Fibroblast of villous mesenchyme (primary cell): ENCODE results near the gene SAMD13. TPM values are rescaled to one million over a fixed set of nuclear protein-coding genes. Genes with fewer than 3 reads are reported as not detected.

ENCODE experiments used
- DNase-seq: peaks from one replicate; pipeline ENCODE4 v3.0.0-alpha.2; 2010; ENCODE audit warnings: low read depth
- H3K4me3 ChIP-seq: 2 replicates; pipeline ENCODE4 v1.5.1; 2011; ENCODE audit warnings: low read depth, mild to moderate bottlenecking, low read length
- CTCF ChIP-seq: IDR thresholded peaks from 2 replicates; pipeline ENCODE4 v1.5.1; 2012; ENCODE audit warnings: low read depth, mild to moderate bottlenecking, low read length; ENCODE audit not compliant: insufficient read depth
- small RNA-seq: library from RNA; depleted of rRNA; stranded (forward); fragments of <200 nt; gene quantifications from one replicate; pipeline ENCODE3, GENCODE V24; 2012
- total RNA-seq: library from RNA; depleted of rRNA; stranded (reverse); fragments of >200 nt; gene quantifications from 2 replicates; pipeline ENCODE4 v1.2.3, GENCODE V29; 2012

SAMD13 gene
- total RNA-seq, 1 donor = under 0.01 TPM

GRCh38 chr1:84385347-84385746 is 83.8 kb downstream of the SAMD13 start:
- H3K4me3 ChIP-seq = no peak overlapping the region
- no peak for TF ChIP-seq CTCF
- DNase-seq = no peak

- no peak overlapping the region for H3K4me3 ChIP-seq
- DNase-seq = no peak
- TF ChIP-seq CTCF = no peak
Measured at GRCh38 chr1:84386716-84387479, 85.4 kb downstream of the SAMD13 start.

GRCh38 chr1:84387480-84388163 is 86.1 kb downstream of the SAMD13 start:
- TF ChIP-seq CTCF = peak; percentile 36
- DNase-seq = no peak
- no peak overlapping the region for H3K4me3 ChIP-seq

GRCh38 chr1:84390226-84390625 is 88.7 kb downstream of the SAMD13 start:
- TF ChIP-seq CTCF = no peak
- H3K4me3 ChIP-seq = no peak overlapping the region
- no peak for DNase-seq

- DNase-seq = no peak
- TF ChIP-seq CTCF = no peak
- no peak within 1 kb of the TSS for H3K4me3 ChIP-seq
Measured at GRCh38 chr1:84398175-84399155, 97.0 kb downstream of the SAMD13 start, which contains the start of gene DNASE2B. Gene DNASE2B, plus strand, starts transcription at chr1:84398484. Its CDS starts 81 bp downstream, at chr1:84398565.

Small RNAs within 50 kb of the gene (small RNA-seq; reads per million reads assigned to genes)
- not detected for gene RF00410

Other genes starting within 250 kb of the SAMD13 start
- 26.7 and 31.5 TPM in 2 replicates for gene PRKACB, start 157.4 kb upstream of the SAMD13 start, total RNA-seq
- gene DNASE2B, start 96.8 kb downstream of the SAMD13 start, total RNA-seq = not detected in 2 replicates
- 31.9 and 38.4 TPM in 2 replicates for gene RPF1, start 177.6 kb downstream of the SAMD13 start, total RNA-seq
- gene SPATA1, start 204.7 kb downstream of the SAMD13 start, total RNA-seq = 0.43 and 0.97 TPM in 2 replicates
- gene GNG5, start 204.9 kb downstream of the SAMD13 start, total RNA-seq = 17.3 and 20.9 TPM in 2 replicates